Measurements from ENCODE around the gene PARVG.

GRCh38 chr22:44218071-44218470, 37.3 kb downstream of the PARVG start:
- TF ChIP-seq POLR2A (IDR thresholded peaks at IDR 0.05; ENCODE audit: control extremely low read depth in 1 of 2, low read depth in 2 of 2, low read length in 2 of 2) (no peak), JUND (IDR thresholded peaks at IDR 0.05; ENCODE audit: low read length) (no peak), EZH2 (IDR thresholded peaks at IDR 0.05; ENCODE audit: low read depth, low read length, severe bottlenecking) (no peak), JUN (IDR thresholded peaks at IDR 0.05; ENCODE audit: low read depth, low read length) (no peak), POLR2AphosphoS5 (IDR thresholded peaks at IDR 0.05; ENCODE audit: low read depth, low read length) (no peak), RXRA (IDR thresholded peaks at IDR 0.05; ENCODE audit: insufficient read depth, low read depth, low read length) (no peak), EGR1 (IDR thresholded peaks at IDR 0.05; ENCODE audit: borderline replicate concordance, low read depth, low read length) (no peak), TEAD4 (IDR thresholded peaks at IDR 0.05; ENCODE audit: low read depth, low read length) (no peak), GABPA (IDR thresholded peaks at IDR 0.05; ENCODE audit: borderline replicate concordance, insufficient read depth, low read length) (no peak), MAX (IDR thresholded peaks at IDR 0.05) (no peak), TCF12 (IDR thresholded peaks at IDR 0.05; ENCODE audit: low read depth, low read length) (no peak), CREB1 (IDR thresholded peaks at IDR 0.05) (no peak)
- TF ChIP-seq, protein P1, sequence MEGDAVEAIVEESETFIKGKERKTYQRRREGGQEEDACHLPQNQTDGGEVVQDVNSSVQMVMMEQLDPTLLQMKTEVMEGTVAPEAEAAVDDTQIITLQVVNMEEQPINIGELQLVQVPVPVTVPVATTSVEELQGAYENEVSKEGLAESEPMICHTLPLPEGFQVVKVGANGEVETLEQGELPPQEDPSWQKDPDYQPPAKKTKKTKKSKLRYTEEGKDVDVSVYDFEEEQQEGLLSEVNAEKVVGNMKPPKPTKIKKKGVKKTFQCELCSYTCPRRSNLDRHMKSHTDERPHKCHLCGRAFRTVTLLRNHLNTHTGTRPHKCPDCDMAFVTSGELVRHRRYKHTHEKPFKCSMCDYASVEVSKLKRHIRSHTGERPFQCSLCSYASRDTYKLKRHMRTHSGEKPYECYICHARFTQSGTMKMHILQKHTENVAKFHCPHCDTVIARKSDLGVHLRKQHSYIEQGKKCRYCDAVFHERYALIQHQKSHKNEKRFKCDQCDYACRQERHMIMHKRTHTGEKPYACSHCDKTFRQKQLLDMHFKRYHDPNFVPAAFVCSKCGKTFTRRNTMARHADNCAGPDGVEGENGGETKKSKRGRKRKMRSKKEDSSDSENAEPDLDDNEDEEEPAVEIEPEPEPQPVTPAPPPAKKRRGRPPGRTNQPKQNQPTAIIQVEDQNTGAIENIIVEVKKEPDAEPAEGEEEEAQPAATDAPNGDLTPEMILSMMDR (IDR thresholded peaks at IDR 0.05; ENCODE audit: control extremely low read depth in 1 of 3, insufficient read depth in 1 of 3, low read depth in 1 of 3, low read length in 3 of 3): no peak
- TF ChIP-seq, protein P2, sequence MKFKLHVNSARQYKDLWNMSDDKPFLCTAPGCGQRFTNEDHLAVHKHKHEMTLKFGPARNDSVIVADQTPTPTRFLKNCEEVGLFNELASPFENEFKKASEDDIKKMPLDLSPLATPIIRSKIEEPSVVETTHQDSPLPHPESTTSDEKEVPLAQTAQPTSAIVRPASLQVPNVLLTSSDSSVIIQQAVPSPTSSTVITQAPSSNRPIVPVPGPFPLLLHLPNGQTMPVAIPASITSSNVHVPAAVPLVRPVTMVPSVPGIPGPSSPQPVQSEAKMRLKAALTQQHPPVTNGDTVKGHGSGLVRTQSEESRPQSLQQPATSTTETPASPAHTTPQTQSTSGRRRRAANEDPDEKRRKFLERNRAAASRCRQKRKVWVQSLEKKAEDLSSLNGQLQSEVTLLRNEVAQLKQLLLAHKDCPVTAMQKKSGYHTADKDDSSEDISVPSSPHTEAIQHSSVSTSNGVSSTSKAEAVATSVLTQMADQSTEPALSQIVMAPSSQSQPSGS (IDR thresholded peaks at IDR 0.05; ENCODE audit: low read length): no peak
